Calu3 (cell line): Measurements from ENCODE around the gene TENT4B. TPM values are rescaled to one million over a fixed set of nuclear protein-coding genes. Genes with fewer than 3 reads are reported as not detected.

Experiments
- BruUV-seq: library from RNA; stranded (reverse); fragments of 400-500 nt; replicated peaks from 2 replicates; lab custom pipeline; 2021; lab: Mats Ljungman, UMichigan
- CTCF ChIA-PET: fragments of 300-600 bp; sonication (Branson Sonifier 250); formaldehyde crosslinking; loops from one replicate; lab custom pipeline; 2022; ENCODE audit warnings: antibody characterized with exemption; lab: Charles Lee
- DNase-seq: peaks from one replicate; pipeline ENCODE4 v3.0.0; 2022
- H3K27ac Mint-ChIP-seq: one replicate; pipeline ENCODE4 v1.8.0; 2022; ENCODE audit warnings: mixed read lengths; ENCODE audit not compliant: unreplicated experiment
- H3K27me3 Mint-ChIP-seq: one replicate; pipeline ENCODE4 v1.8.0; 2022; ENCODE audit warnings: mixed read lengths; ENCODE audit not compliant: unreplicated experiment
- H3K36me3 Mint-ChIP-seq: one replicate; pipeline ENCODE4 v1.8.0; 2022; ENCODE audit warnings: mild to moderate bottlenecking, moderate library complexity, mixed read lengths; ENCODE audit not compliant: insufficient read depth, unreplicated experiment
- H3K4me1 Mint-ChIP-seq: one replicate; pipeline ENCODE4 v1.8.0; 2022; ENCODE audit warnings: mild to moderate bottlenecking, low read depth, mixed read lengths; ENCODE audit not compliant: unreplicated experiment
- H3K4me3 Mint-ChIP-seq: one replicate; pipeline ENCODE4 v1.8.0; 2022; ENCODE audit warnings: mild to moderate bottlenecking, low read depth, moderate library complexity, mixed read lengths; ENCODE audit not compliant: unreplicated experiment
- H3K9me3 Mint-ChIP-seq: one replicate; pipeline ENCODE4 v1.8.0; 2022; ENCODE audit warnings: low read depth, mixed read lengths; ENCODE audit not compliant: unreplicated experiment
- CTCF ChIP-seq: fragments of 200-600 bp; IDR thresholded peaks from one replicate; pipeline ENCODE4 v1.8.0; 2022; ENCODE audit warnings: antibody characterized with exemption; ENCODE audit not compliant: unreplicated experiment
- intact Hi-C: fragments of 100-400 bp; cut with micrococcal nuclease; formaldehyde crosslinking; loops from one replicate; pipeline ENCODE4 v1.10.0; 2022; ENCODE audit not compliant: unreplicated experiment
- total RNA-seq: library from RNA; stranded (reverse); gene quantifications from 2 replicates; pipeline ENCODE4 v1.2.3, GENCODE V29; 2022

The TENT4B gene
- total RNA-seq, 1 experiment from 2014 or later = 21.7 TPM

DNA sequence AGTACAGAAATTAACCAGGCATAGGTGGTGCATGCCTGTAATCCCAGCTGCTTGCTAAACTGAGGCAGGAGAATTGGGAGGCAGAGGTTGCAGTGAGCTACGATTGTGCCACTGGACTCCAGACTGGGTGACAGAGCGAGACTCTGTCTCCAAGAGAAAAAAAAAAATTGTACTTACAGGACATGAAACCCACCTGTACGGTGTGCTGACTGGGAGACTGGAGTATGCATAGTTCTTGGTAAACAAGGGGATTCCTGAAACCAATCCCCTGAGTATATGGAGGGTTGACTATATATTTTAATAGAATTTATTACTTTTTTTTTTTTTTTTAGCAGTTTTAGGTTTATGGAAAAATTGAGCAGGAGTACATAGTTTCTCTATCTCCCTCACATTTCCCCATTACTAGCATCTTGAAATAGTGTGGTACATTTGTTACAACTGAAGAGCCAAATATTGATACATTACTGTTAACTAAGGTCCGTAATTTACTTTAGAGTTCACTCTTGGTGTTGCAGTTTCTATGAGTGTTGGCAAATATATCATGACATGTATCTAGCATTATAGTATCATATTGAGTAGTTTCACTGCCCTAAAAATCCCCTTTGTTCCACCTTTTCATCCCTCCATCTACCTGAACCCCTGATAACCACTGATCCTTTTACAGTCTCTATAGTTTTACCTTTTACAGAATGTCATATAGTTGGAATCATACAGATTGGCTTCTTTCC, 19.3 kb downstream of the TENT4B start:
- Mint-ChIP-seq H3K4me1 (peaks cover 14% of the 10 kb centered on the region), H3K27ac (no peak overlapping the region), H3K27me3 (no peaks in the 10 kb centered on the region), H3K9me3 (no peaks in the 10 kb centered on the region), H3K4me3 (no peak overlapping the region), H3K36me3 (no peaks in the 10 kb centered on the region)
- no peak for TF ChIP-seq CTCF
- no TSS peak for BruUV-seq
- intact Hi-C loops = no loop called here
- CTCF ChIA-PET = no interaction called here
- DNase-seq = no peak

- no peak for DNase-seq
- Mint-ChIP-seq H3K27me3 (no peaks in the 10 kb centered on the region), H3K27ac (no peak overlapping the region), H3K4me1 (peaks cover 15% of the 10 kb centered on the region), H3K9me3 (no peaks in the 10 kb centered on the region), H3K36me3 (no peaks in the 10 kb centered on the region), H3K4me3 (no peak overlapping the region)
- TF ChIP-seq CTCF = no peak
- CTCF ChIA-PET = interaction anchor here (0.6 kb wide), 1 partner anchor 1646 kb away, joined by 3 read pairs; no protein-coding TSS in a partner anchor
- intact Hi-C loops = no loop called here
- BruUV-seq = no TSS peak
Observed at GRCh38 chr16:50173316-50173715, 20.2 kb downstream of the TENT4B start.

- Mint-ChIP-seq H3K27me3 (no peaks in the 10 kb centered on the region), H3K4me3 (no peak overlapping the region), H3K4me1 (peaks cover 15% of the 10 kb centered on the region), H3K36me3 (no peaks in the 10 kb centered on the region), H3K9me3 (no peaks in the 10 kb centered on the region), H3K27ac (no peak overlapping the region)
- CTCF ChIA-PET = interaction anchor here (0.6 kb wide), 1 partner anchor 128 kb away, joined by 4 read pairs; no protein-coding TSS in a partner anchor
- no peak for DNase-seq
- intact Hi-C loops = no loop called here
- no peak for TF ChIP-seq CTCF
- no TSS peak for BruUV-seq
Observed at GRCh38 chr16:50178491-50178941, 25.4 kb downstream of the TENT4B start.

- no peak for TF ChIP-seq CTCF
- no peak overlapping the region for H3K27ac Mint-ChIP-seq
- H3K36me3 Mint-ChIP-seq = peaks cover 20% of the 10 kb centered on the region
- CTCF ChIA-PET = interaction anchor here (0.5 kb wide), 1 partner anchor 18 kb away, joined by 3 read pairs; no protein-coding TSS in a partner anchor
- no peak overlapping the region for H3K4me3 Mint-ChIP-seq
- H3K27me3 Mint-ChIP-seq = no peaks in the 10 kb centered on the region
- intact Hi-C loops = no loop called here
- BruUV-seq = no TSS peak
- no peak for DNase-seq
- no peaks in the 10 kb centered on the region for H3K9me3 Mint-ChIP-seq
- H3K4me1 Mint-ChIP-seq = peaks cover 49% of the 10 kb centered on the region
Observed at GRCh38 chr16:50182441-50182840, 29.3 kb downstream of the TENT4B start.
